NCI-H2227 (cell line): Measurements from ENCODE around the gene KNDC1.
"Not testable (repeated sequence)": the region's sequence is repeated elsewhere in the genome, so short reads cannot be mapped to it uniquely, and the experiment has no call there.

Source experiments
- DNase-seq: peaks from one replicate; lab custom pipeline; 2025; ENCODE audit not compliant: unreplicated experiment; lab: John Stamatoyannopoulos, UW

Gene KNDC1

DNA sequence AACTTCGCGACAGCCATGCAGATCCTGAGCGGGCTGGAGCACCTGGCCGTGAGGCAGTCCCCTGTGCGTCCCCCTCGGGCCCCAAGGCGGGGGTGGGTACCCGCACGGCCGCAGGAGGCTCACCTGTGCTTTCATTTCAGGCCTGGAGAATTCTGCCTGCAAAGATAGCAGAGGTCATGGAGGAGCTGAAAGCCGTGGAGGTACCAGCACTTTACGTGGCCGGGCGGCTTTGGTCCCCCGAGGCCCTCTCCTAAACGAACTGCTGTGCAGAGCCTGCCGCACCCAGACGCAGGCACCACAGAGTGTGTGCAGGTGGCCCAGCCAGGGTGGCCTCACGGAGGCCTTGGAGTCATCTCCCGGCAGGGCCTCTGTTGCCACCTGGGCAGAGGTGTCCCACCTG is 58.9 kb downstream of the KNDC1 start:
- DNase-seq = no peak

DNA sequence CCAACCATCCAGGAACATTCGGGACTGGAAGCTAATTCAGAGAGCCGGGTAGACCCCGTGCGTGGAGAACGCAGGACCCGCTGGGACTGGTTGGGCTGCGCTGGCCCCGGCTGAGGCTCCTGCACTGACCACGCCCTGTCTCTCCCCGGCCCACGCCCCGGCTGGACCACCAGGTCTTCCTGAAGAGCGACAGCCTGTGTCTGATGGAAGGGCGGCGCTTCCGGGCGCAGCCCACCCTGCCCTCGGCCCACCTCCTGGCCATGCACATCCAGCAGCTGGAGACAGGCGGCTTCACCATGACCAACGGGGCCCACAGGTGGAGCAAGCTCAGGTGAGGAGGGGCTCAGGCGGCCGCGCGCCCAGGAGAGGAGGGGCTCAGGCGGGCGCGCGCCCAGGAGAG is 59.8 kb downstream of the KNDC1 start:
- peak; percentile 31 for DNase-seq

DNA sequence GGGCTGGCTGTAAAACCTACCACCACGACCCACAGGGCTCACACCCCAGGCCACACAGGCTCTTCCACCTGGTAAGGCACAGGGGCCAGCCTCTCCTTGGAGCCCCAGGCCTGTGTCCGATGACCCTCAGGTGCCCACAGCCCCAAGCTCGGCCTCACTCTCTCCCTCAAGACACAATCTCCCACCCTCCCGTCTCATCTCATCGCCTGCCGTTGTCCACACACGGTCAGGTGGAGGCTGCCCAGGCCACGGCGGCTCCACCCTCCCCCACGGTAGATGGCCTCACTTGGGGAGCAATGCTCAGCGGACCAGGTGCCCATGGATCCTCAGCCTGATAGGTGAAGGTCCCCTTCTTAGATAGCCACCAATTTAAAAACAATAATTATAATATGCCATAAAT is 61.3 kb downstream of the KNDC1 start:
- DNase-seq = no peak

DNA sequence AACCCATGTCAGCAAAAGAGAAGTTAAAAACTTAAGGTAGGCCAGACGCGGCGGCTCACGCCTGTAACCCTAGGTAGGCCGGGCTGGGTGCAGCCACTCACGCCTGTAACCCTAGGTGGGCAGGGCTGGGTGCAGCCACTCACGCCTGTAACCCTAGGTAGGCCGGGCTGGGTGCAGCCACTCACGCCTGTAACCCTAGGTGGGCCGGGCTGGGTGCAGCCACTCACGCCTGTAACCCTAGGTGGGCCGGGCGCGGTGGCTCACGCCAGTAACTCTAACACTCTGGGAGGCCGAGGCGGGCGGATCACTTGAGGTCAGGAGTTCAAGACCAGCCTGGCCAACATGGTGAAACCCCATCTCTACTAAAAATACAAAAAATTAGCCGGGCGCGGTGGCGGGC is 61.7 kb downstream of the KNDC1 start:
- not testable (repeated sequence) for DNase-seq

DNA sequence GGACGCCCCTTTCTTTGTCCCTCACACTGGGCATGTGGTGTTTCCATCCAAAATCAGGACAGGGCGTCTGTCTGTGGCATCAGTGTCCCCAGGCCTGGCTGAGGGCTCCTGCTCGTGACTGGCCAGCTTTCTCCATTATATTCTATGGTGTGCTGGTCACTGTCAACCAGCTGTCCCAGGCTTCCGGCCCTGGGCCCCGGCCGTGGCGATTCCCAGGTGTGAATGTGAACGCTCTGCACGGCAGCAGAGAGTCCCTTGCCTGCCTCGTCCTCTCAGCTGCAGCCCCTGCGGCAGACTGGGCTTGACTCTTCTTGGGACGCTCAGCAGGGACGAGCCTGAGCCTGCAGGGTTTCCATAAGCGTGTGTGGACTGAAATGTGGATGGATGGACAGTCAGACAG is 64.1 kb downstream of the KNDC1 start:
- no peak for DNase-seq

DNA sequence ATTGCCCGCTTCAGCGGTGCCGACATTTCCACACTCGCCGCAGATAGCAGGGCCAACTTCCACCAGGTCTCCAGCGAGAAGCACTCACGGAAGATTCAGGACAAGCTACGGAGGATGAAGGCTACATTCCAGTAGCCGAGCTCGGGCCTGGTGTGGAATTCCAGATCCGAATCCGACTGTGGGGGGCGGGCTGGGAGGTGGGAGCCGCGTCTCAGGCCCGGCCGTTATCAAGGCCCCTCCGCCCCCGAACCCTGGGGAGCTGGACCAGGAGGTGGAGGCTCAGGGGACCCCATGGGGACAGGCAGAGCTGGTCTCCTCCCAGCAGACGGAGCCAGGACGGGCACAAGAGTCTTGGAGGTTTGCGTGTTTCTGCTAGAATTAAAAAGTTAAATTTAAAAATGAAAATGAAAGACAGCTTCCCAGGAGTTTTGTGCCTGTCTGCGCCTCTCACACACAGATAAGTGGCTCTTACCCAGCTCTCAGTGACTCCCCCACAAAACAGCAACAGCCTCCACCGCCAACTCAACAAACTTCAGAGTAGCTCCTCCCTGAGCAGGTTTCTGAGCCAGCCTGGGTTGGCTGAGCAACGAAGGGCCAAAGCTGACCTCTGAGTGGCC is 64.8 kb downstream of the KNDC1 start:
- DNase-seq = no peak

DNA sequence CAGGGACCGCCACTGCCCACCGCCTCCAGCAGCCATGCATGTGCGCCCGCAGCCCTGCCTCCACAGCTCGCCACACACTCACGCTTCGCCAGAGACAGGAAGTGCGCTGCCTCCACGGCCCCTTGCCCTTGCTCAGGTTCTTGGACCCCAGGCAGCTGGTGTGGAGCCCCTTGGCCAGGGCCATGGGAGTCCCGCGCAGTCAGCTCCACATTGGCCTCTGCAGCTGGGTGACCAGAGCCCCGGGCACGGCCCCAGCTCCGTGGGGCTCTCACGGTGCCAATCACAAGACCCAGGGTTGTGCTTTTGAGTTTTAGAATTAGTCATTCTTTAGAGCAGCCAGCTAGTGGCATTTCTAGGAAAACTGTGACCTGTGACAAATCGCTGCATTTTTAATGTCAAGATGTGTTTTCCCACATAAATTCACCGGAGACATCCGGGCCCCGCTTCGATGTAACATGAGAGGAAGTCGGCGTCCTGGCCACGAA is 65.7 kb downstream of the KNDC1 start:
- no peak for DNase-seq

DNA sequence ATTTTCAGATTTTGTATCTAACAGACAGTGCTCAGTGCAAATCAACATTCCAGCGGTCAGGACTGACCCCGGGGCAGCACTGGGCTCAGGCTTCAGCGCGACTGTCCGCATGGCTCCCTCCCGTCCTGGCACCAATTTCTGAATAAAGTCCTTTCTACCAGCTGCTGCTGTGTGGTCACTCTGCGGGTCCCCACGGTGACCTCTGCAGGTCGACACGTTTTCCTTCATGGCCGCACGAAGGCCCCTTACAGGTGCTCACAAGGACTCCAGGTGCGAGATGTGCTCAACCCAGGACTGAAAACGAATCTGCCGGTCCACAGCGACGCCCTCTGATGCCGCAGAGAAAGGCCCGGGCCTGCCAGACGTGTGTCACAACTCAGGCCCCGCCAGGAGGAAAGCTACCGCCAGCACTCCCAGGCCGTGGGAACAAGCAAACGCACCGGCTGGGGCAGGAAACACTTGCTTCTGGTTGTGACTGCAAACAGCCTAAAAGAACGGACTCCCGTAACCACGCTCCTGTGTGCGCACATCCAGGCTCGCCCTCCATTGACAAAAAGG is 66.3 kb downstream of the KNDC1 start:
- DNase-seq = no peak

DNA sequence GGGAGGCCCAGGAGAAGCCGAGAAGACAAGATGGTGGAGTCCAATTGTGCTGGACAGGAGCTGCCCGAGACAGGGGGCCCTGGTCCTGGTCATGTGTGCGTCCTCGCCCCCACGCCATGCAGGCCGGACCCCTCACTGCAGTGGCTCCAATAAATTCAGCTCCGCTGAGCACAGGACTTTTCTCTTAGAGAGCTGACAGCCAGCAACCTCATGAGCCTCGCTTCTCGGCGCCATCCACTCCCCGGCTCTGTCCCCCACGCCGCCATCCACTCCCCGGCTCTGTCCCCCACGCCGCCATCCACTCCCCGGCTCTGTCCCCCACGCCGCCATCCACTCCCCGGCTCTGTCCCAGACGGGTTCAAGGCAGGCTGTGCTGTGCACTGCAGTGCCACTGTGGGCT is 67.2 kb downstream of the KNDC1 start:
- DNase-seq = no peak

DNA sequence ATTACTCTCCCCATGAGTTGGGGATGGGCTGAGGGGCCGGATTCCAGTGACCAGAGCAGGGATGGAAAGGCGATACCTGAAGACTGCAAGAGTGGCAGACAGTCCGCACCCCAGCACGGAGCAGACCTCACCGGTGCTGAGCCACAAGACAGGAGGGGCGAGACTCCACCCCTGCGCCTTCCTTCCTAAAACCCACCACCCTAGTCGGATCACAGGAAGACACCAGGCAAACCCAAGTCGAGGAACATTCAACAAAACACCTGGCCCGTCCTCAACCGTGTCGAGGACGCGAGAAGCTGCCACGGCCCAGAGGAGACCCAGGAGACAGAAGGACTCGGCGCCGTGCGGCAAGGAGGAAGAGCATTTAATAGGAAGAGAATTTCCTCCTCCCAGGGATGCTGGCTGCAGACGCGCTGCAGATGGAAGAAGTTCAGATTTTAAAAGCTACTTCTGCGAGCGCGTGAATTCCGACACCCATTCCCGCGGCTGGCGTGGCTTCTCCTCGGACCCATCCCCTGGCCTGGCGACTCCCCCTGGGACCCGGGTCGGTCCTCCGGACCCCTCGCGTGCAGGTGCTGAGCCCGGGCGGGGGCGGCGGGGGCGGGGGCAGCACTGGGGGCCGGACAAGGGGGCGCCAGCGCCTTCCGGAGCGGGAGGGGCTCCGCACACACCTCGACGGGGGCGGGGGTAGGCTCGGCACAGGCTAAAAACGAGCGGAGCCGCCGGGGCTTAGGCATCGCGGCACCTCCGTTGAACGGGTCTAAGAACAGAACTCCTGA is 69.4 kb downstream of the KNDC1 start:
- DNase-seq = no peak

DNA sequence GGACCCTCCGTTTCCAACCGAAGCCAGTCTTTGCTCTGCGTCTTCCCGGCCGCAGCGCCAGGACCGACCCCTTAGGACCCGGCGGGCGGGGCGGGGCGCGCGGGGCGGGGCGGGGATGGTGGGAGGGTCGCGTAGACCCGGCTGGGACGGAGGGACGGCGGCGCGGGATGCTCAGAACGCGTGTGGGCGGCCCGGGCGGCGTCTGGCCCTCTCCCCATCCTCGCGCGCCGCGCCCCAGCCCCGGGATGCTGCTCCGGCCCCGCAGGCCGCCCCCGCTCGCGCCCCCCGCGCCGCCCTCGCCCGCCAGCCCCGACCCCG is 70.0 kb downstream of the KNDC1 start, which contains the start of gene UTF1:
Gene UTF1, plus strand, starts transcription at position 174 of the 318 bp plus-strand sequence. Its CDS starts 72 bp downstream, at position 246.
- no peak for DNase-seq

DNA sequence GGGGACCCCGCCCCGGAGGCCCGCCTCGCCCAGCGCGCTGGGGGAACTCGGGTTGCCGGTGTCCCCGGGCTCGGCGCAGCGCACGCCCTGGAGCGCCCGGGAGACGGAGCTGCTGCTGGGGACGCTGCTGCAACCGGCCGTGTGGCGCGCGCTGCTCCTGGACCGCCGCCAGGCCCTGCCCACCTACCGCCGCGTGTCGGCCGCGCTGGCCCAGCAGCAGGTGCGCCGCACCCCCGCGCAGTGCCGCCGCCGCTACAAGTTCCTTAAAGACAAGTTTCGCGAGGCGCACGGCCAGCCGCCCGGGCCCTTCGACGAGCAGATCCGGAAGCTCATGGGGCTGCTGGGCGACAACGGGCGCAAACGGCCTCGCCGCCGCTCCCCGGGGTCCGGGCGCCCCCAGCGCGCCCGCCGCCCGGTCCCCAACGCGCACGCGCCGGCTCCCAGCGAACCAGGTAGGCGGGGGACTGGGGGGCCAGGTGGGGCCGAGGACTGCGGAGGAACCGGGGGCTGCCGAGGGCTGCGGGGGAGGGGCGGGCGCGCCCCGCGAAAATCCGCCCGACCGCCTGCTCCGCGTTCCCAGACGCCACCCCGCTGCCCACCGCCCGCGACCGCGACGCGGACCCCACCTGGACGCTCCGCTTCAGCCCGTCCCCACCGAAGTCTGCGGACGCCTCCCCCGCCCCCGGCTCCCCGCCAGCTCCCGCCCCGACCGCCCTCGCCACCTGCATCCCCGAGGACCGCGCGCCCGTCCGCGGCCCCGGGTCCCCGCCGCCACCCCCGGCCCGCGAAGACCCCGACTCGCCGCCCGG is 70.6 kb downstream of the KNDC1 start:
- peak; percentile 24 for DNase-seq

DNA sequence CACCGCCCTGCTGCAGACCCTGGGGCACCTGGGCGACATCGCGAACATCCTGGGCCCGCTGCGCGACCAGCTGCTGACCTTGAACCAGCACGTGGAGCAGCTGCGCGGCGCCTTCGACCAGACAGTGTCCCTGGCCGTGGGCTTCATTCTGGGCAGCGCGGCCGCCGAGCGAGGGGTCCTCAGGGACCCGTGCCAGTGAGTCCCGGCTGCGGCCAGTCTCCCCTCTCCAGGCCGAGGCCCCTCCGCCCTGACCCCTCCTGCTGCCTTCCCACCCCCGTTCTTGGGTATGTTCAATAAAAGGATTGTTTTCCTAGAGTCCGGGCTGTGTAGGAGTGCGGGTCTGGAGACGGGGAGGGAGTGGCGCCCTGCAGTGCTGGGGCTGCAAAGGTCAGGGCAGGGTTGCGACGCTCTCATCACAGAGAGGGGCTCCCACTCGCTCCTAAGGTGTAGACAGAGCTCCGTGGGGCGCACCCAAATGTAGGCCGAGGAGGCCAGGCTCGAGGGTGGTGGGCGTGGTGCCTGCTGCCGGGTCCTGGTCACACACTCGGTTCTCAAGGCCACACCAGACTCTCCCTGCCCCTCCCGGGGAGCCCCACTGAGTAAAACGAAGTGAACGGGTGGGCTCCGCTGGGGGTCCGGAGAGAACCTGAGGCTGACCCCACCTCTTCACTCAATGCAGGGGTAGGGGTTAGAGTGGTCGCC is 71.4 kb downstream of the KNDC1 start:
- DNase-seq = no peak

DNA sequence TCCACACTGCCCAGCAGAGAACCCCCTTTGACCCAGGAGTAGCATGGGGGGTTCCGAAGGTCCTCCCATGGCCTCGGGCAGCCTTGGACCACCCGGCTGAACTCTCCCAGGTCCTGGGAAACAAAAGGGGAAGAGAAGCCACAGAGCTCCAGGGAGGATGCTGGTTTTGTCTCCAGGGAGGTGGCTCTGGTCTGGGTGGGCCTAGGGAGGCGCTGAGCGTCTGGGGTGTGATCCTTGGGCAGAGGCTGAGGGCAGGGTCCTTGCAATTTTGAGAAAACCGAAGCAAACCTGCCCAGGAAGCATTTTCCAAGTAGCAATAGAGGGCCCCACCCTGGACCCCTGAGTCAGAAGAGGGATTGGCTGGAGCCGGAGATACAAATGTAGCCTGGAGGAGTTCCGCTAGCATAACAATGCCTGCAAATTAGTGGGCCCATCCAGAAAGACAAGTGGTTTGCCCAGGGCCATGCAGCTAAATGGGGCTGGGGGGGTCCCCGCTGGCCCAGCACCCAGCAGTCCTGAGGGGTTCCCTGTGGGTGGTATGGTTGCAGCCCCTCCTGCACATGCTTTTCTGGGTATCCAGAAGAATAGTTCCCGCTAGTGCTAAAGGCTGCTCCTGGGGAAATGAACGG is 72.0 kb downstream of the KNDC1 start:
- DNase-seq = no peak

DNA sequence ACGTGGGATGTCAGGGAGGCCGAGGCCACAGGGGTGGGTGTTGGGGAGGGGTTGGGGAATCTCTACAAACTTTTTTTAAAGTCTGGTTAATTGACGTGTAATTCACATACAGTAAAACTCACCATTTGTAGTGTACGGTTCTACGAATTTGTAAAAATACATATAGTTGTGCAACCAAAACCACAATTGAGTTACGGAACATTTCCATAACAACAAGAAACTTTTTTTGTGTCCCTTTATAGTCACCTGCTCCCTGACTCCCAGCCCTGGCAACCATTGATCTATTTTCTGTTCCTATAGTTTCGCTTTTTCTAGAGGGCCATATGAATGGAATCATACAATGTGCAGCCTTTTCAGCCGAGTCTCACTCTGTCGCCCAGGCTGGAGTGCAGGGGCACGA is 74.8 kb downstream of the KNDC1 start:
- not testable (repeated sequence) for DNase-seq

DNA sequence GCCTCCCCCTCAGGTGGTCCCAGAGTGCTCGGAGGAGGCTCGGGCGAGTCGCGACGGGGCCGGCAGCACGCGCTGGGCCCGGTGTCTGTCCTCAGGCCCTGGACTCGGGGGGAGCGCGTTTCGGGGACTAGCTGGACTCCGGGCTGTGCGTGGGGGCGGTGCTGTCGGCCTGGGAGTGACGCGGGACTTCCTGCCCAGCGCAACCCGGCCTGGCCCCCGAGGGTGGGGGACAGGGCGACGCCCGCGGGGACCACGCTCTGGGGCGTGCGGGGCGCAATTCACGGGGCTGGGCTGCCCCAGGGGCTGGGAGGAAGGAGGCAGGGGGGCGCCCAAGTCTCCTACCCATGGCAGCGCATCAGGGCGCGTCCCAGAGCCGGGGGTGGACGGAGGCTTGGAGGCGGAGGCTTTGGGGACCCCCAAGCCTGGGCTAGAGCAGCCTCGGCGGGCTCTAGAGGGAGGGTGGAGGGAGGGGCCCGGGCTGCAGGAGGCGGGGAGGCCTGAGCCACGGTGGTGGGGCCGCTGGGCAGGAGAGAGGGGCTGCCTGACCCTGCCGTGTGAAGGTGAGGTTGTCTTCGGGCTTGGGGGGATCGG is 75.3 kb downstream of the KNDC1 start:
- no peak for DNase-seq

DNA sequence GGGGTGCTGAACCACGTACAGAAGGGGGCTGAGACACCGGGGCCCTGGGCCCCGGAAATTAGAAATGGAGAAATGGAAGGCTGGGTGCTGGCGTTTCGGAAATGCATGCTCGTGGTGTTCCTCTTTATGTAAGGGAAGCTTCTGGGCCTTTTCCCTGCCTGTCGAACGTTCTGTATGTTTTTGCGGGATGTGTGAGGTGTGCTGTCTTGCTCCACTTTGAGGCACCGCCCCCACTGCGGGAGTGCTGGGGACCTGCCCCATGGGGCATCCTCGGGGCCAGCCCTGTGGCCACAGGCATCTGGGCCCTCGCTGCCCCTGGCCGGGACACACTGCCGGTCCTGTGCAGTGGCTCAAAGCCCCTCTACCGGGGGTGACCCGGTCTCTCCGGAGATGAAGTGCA is 75.9 kb downstream of the KNDC1 start:
- DNase-seq = no peak

DNA sequence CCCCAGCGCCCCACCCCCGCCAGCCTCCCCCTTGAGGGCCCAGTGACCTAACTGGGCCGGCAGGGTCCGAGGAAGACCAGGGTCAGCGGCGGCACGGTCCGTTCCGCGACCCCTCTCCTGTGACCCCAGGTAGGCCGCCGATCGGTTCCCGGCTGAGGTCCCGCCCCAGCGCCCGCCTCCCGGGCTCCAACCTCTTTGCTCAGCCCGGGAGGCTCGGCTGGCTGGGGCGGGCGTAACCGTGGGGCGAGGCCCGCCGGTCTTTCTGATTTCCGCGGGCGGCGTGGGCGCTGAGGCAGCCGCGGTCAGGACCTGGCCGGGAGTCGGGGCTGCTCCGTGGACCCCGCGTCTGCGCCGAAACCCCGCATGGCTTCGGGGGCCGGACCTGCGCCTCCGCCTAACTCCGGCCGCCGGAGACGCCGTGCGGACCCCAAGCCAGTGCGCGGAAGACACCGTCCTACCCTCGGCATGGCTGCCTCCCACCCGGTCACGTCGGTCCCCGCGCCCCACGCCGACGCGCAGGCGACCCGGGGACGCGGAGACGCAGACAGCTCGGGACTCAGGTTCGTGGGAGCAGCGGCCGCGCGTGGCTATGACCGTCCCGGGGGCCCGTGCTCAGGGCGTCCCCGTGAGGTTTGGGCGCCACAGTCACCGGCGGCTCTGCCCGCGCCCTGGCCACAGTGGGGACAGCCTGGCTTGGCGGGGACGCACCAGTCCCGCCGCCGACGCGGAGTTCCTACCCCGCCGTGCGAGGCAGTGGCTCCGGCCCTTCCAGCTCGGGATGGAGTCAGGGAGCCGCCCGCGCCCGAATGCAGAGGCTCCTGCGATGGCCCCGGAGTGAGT is 76.6 kb downstream of the KNDC1 start:
- DNase-seq = no peak

DNA sequence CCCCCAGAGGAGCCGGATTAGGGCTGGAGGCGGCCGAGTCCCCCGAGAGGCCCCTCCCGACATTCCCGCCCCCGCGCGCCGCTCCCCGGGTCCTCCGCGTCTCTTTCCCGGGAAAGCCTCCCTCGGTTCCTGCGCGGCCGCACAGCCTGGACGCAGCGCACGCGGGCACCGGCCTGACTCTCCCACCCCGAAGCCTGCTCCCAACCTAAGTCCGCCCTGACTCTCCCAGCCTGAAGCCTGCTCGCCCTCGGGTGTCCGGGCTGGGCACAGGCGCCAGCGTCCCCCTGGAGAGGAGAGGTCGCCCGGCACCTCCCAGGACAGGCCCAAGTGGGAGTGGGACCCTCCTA is 77.2 kb downstream of the KNDC1 start:
- no peak for DNase-seq
